GM21423 (cell line): ENCODE results near the gene WASF3.

Experiments used
- ATAC-seq: cut with Tn5 transposase; IDR thresholded peaks from one replicate; pipeline ENCODE4 v1.9.1; 2021; ENCODE audit warnings: mild to moderate bottlenecking, moderate library complexity; ENCODE audit not compliant: unreplicated experiment

The WASF3 gene

DNA sequence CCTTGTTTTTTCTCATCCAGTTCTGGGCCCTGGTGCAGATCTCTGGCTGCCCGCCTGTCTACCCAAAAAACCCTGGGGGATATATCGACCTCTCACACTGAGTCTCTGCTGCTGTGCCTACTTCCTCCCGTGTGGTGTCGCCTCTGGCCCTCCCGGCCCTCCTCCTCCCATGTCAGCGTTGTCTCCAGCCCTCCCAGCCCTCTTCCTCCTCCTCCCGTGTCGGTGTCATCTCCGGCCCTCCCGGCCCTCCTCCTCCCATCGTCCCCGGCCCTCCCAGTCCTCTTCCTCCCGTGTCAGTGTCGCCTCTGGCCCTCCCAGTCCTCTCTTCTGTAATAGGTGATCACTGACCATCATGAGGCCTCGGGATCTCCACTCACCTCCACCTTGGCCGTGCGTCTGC, 121.3 kb downstream of the WASF3 start:
- no peak for ATAC-seq

DNA sequence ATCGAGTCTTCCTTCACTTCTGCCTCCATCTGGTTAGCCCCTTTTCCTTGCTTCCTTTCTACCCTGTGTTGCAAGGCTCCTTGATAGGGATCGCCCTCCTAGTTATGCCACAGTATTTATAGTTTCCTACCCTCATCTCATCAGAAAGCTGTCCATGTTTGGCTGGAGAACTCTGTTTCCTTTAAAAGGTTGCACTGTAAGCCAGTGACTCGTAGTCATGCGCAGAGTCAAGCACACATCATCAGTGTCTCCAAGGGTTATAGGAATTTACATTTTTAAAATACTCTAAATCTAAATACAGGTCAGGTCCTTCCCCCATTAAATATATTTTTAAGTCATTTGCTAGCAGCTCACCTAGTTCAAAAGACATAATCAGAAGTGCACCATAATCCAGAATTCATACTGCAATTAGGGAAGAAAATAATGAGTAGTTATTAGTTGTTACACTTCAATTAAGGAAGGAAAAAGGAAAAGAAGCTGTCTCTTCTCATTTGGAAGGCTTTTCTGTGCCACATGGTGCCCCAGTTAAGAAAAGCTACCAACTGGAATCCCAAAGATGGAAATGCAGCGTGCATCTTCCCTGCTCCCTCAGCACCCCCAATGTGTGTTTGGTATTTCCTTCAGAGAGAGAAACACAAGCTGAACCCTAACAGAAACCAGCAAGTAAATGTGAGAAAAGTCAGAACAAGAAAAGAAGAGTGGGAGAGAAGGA, 122.1 kb downstream of the WASF3 start:
- no peak for ATAC-seq

GRCh38 chr13:26680123-26680450, 122.6 kb downstream of the WASF3 start:
- ATAC-seq = no peak

DNA sequence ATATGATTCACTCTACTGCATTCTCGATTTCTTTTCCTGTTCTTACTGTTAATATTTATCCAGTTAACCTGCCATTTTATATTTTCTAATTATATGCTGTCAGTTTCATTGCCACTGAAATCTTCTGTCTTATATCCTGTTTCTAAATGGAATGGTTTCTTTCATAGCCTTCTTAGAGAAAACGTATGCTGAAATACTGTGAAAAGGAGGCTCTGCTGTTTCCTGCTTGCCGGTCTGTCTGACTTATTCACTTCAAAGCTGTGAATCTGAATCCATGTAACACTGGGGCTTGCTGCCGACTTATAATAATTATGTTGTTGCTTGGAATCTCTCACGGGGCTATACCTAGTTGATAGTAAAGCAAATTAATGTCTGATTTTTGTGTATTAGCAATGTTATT, 123.1 kb downstream of the WASF3 start:
- ATAC-seq = no peak

- ATAC-seq = no peak
Observed at GRCh38 chr13:26681036-26681435, 123.6 kb downstream of the WASF3 start.

DNA sequence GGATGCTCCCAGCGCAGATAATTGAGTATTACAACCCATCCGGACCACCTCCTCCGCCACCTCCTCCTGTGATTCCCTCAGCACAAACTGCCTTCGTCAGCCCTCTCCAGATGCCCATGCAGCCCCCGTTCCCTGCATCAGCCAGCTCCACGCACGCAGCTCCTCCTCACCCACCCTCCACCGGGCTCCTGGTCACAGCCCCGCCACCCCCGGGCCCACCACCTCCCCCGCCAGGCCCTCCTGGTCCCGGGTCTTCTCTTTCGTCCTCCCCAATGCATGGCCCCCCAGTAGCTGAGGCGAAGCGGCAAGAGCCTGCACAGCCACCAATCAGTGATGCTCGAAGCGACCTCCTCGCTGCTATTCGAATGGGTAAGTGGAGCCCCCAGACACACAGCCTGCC, 125.1 kb downstream of the WASF3 start:
- ATAC-seq = no peak

- ATAC-seq = no peak
Observed at GRCh38 chr13:26685606-26686005, 128.1 kb downstream of the WASF3 start.

DNA sequence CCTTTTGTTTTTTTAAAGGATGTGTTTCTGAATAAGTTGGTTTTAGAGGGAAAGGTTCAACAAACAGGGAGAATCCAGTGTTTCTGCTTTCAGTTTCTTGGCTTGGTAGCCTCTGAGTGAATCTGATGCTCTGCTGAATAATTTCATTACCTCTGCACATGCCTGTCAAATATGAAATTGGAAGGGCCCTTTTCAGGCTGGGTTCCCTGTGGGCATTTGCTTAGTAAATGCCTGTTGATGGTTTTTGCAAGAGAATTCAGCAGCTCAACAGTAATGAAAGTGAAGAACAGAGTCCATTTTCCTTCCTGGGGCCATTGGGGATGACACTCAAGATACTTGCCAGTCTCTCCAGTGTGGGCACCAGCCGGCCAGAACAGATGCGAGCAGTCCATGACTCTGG, 128.8 kb downstream of the WASF3 start:
- ATAC-seq = no peak

DNA sequence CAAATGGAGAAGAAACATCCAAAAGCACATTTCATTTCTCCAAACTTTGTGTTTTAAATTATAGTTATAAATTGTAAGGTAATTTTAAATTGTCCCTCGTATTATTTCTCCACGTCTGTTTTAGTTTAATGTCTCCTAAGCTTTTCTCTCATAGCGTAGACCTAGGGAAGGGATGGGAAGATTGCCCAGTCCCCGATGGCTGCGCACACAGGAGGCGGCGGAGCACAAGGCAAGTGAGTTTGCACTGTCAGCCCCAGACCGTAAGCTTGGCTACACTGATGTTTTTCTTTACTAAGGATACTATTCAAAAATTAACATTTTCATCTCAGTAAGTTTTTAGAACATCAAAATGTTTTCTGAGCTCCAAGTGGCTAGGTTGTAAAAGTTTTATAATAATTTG, 130.8 kb downstream of the WASF3 start:
- ATAC-seq = no peak

GRCh38 chr13:26688980-26689379, 131.5 kb downstream of the WASF3 start:
- ATAC-seq = no peak

GRCh38 chr13:26693749-26694463, 136.4 kb downstream of the WASF3 start:
- no peak for ATAC-seq

DNA sequence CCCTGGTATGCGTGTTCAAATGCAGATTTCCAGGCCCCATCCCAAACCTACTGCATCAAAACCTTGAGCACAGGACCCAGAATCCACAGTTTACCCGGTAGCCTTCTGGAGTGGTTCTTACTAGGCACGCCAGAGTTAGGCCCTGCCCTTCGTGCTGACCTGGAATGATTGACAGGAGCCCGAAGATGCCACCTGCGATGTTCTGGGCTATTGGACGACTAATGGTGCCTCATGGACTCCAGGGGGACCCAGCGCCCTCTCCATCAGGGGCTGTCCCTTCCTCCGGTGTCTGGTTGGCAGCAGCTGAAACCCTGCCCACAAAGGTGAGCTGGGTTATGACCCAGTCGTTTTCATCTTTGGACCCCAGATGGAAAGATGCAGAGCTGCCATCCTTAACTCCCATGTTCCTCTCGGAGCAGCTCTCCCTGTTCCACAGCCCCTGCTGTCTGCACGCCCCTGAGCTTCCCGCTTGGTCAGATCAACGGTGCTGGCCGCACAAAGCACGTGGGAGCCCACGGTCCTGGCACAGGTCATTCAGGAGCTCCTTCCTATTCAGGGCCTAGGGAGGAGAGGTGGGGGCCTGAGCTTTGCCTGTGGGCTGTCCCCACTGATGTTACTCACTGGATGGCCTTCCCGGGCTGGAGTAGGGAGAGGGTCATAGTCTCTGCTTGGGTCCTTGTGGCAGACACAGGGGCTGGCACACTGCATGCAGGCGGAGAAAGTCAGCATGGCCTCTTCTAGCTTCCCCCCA, 137.3 kb downstream of the WASF3 start:
- ATAC-seq = no peak

- ATAC-seq = no peak
Observed at GRCh38 chr13:26695360-26695705, 137.8 kb downstream of the WASF3 start.

DNA sequence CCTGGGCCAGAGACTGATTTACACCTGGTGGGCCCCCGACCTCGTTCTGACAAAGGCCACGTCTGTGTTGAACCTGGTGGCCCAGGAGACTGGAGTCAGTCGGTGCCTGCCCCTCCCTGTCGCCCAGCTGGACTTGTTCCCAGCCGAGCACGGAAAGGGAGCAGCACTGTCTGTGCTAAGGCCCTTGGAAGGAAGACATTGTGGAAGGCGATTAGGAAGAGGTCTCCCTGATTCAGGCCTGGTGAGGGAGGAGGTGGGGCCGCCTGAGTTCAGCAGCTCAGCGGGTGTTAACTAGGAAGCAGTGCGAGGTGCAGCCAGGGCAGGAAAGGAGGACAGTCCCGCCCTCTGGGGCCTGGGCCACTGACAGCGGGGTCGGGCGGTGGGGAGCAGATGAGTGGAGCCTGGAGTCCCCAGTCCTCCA, 138.4 kb downstream of the WASF3 start:
- ATAC-seq = no peak

- ATAC-seq = no peak
Observed at GRCh38 chr13:26697069-26697955, 139.8 kb downstream of the WASF3 start.

DNA sequence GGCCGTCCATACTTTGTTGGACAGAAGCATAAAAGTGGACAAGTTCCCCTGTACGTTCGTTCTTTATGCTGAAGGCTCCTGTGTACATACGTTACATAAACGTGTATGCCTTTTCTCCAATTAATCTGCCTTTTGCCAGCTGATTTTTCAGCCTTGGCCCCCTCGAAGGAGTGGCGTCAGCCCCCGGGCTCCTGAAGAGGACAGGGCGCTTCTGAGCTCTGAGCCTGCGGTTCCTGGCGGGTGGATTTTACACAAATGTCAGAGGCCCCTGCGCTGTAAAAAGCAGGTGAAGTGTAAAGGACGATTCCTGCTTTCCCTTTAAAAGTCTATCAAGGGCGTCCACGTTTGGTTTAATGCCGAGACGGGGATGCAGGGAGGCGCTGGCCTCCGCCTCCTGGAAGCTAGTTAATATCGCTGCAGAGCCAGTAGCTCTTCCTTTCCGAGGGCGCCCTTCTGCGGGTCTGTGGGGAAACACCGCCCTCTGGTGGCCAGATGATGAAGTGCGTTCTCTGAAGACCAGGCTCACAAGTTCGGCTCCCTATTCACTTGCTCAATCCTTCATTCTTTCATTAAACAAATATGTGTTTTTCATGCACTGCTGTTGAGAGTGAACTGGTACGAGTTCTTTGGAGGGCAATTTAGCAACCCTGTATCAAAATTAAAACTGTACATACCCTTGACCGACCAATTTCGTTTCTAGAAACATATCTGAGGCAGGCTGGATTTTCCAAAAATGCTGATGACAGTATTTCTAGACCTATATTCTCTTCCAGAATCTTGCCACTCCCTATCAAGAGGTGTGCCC, 141.1 kb downstream of the WASF3 start:
- peak; percentile 68 for ATAC-seq

DNA sequence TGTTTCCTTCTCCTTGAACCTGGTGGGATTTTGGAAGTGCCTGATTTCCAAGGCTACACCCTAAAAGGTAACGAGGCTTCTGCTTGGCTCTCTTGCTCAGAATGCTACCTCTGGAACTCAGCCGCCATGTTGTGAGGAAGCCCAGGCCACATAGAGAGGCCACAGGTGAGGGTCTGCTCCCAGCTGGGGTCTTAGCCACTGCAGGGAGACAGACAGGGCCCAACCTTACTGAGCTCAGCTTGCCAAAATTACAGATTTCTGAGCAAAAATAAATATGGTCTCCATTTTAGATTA, 141.7 kb downstream of the WASF3 start:
- no peak for ATAC-seq

GRCh38 chr13:26705536-26705935, 148.1 kb downstream of the WASF3 start:
- no peak for ATAC-seq

DNA sequence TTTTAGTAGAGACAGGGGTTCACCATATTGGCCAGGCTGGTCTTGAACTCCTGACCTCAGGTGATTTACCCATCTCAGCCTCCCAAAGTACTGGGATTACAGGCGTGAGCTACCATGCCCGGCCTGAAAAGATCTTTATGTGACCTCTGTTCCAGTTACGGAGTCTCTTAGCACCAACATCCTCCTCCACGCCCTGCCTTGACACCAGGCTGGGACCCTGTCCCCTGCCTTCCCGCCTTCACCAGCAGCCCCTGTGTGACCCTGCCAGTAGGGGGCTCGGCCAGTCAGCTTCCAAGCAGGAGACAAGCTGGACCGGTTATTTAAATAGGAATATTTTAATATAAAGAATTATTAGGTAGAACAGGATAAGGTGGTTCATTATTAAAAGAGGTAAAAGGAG, 148.9 kb downstream of the WASF3 start:
- ATAC-seq = no peak

GRCh38 chr13:26707122-26708006, 149.9 kb downstream of the WASF3 start:
- ATAC-seq = no peak
